Activated CD4-positive, CD25-positive, alpha-beta regulatory T cell treated with anti-CD3 and anti-CD28 coated beads, Interleukin-2, amount 50 U/mL, for 72 hours (primary cell): Measurements from ENCODE around the gene WASHC2A.
"Not testable (repeated sequence)": the region's sequence is repeated elsewhere in the genome, so short reads cannot be mapped to it uniquely, and the experiment has no call there.

ENCODE experiments used
- DNase-seq: peaks from one replicate; pipeline ENCODE4 v3.0.0; 2021

The WASHC2A gene

GRCh38 chr10:50075139-50075538 lies 7.4 kb downstream of the WASHC2A start:
- DNase-seq = not testable (repeated sequence)

- DNase-seq = not testable (repeated sequence)
Measured at GRCh38 chr10:50075544-50075943, 7.8 kb downstream of the WASHC2A start.

GRCh38 chr10:50091304-50091703 lies 23.6 kb downstream of the WASHC2A start:
- DNase-seq = not testable (repeated sequence)

GRCh38 chr10:50092928-50093327 lies 25.2 kb downstream of the WASHC2A start:
- DNase-seq = not testable (repeated sequence)

GRCh38 chr10:50094630-50095029 lies 26.9 kb downstream of the WASHC2A start:
- DNase-seq = not testable (repeated sequence)

- not testable (repeated sequence) for DNase-seq
Measured at GRCh38 chr10:50095402-50095801, 27.6 kb downstream of the WASHC2A start.

- DNase-seq = not testable (repeated sequence)
Measured at GRCh38 chr10:50096722-50097121, 29.0 kb downstream of the WASHC2A start.

- DNase-seq = not testable (repeated sequence)
Measured at GRCh38 chr10:50098645-50099044, 30.9 kb downstream of the WASHC2A start.

GRCh38 chr10:50101139-50101582 lies 33.4 kb downstream of the WASHC2A start:
- not testable (repeated sequence) for DNase-seq

- DNase-seq = not testable (repeated sequence)
Measured at GRCh38 chr10:50101747-50102146, 34.0 kb downstream of the WASHC2A start.

GRCh38 chr10:50102267-50102666 lies 34.5 kb downstream of the WASHC2A start:
- DNase-seq = not testable (repeated sequence)

- not testable (repeated sequence) for DNase-seq
Measured at GRCh38 chr10:50108999-50109698, 41.4 kb downstream of the WASHC2A start.

GRCh38 chr10:50112419-50113112 lies 44.8 kb downstream of the WASHC2A start:
- not testable (repeated sequence) for DNase-seq

GRCh38 chr10:50126765-50127164 lies 59.0 kb downstream of the WASHC2A start:
- DNase-seq = not testable (repeated sequence)

GRCh38 chr10:50127770-50128292 lies 60.1 kb downstream of the WASHC2A start:
- DNase-seq = not testable (repeated sequence)

- not testable (repeated sequence) for DNase-seq
Measured at GRCh38 chr10:50131245-50131965, 63.7 kb downstream of the WASHC2A start.

GRCh38 chr10:50132322-50132721 lies 64.6 kb downstream of the WASHC2A start:
- DNase-seq = not testable (repeated sequence)

- DNase-seq = not testable (repeated sequence)
Measured at GRCh38 chr10:50132841-50133240, 65.1 kb downstream of the WASHC2A start.

GRCh38 chr10:50143512-50144174 lies 75.9 kb downstream of the WASHC2A start:
- DNase-seq = not testable (repeated sequence)

GRCh38 chr10:50145575-50145974 lies 77.8 kb downstream of the WASHC2A start:
- DNase-seq = not testable (repeated sequence)

GRCh38 chr10:50152792-50153272 lies 85.1 kb downstream of the WASHC2A start:
- no peak for DNase-seq

- DNase-seq = not testable (repeated sequence)
Measured at GRCh38 chr10:50157868-50158267, 90.1 kb downstream of the WASHC2A start.
